GM23338 (cell line): ENCODE measurements around the gene PLA2G4B. TPM values are rescaled to one million over a fixed set of nuclear protein-coding genes. Genes with fewer than 3 reads are reported as not detected.
A peak's percentile ranks its signal among the peaks of the same experiment; 100 is the strongest.

Experiments used
- ATAC-seq: fragments of 200-7000 bp; cut with Tn5 transposase; 3 replicates; pipeline ENCODE4 v1.9.1; 2020
- DNase-seq: peaks from one replicate; pipeline ENCODE4 v3.0.0-alpha.2; 2015; ENCODE audit warnings: low spot score
- H2AFZ ChIP-seq: fragments of 200-600 bp; sonication (generic); 2 replicates; pipeline ENCODE4 v1.8.0; 2016; ENCODE audit warnings: antibody characterized with exemption, mild to moderate bottlenecking, moderate library complexity
- H3F3A ChIP-seq: fragments of 200-600 bp; sonication (generic); replicated peaks from 2 replicates; pipeline ENCODE4 v1.8.0; 2017; ENCODE audit warnings: antibody characterized with exemption, mixed run types, low read depth
- H3K27ac ChIP-seq: fragments of 200-600 bp; sonication (generic); 2 replicates; pipeline ENCODE4 v1.6.1; 2016; ENCODE audit warnings: low read depth
- H3K27me3 ChIP-seq: fragments of 200-600 bp; sonication (generic); 2 replicates; pipeline ENCODE4 v1.8.0; 2016; ENCODE audit warnings: mild to moderate bottlenecking, mixed run types, moderate library complexity; ENCODE audit not compliant: insufficient read depth
- H3K36me3 ChIP-seq: fragments of 200-600 bp; sonication (generic); 2 replicates; pipeline ENCODE4 v1.8.0; 2016; ENCODE audit warnings: mild to moderate bottlenecking; ENCODE audit not compliant: insufficient read depth
- H3K4me1 ChIP-seq: fragments of 200-600 bp; sonication (generic); 2 replicates; pipeline ENCODE4 v1.8.0; 2016; ENCODE audit warnings: mild to moderate bottlenecking, moderate library complexity; ENCODE audit not compliant: insufficient read depth
- H3K4me2 ChIP-seq: fragments of 200-600 bp; sonication (generic); 2 replicates; pipeline ENCODE4 v1.7.1; 2017; ENCODE audit warnings: mixed run types
- H3K4me3 ChIP-seq: fragments of 200-600 bp; sonication (generic); 2 replicates; pipeline ENCODE4 v1.6.1; 2016; ENCODE audit warnings: mixed run types
- H3K79me2 ChIP-seq: fragments of 200-600 bp; sonication (generic); replicated peaks from 2 replicates; pipeline ENCODE4 v1.8.0; 2017; ENCODE audit warnings: mild to moderate bottlenecking; ENCODE audit not compliant: insufficient read depth
- H3K9me2 ChIP-seq: fragments of 200-600 bp; sonication (generic); 2 replicates; pipeline ENCODE4 v1.8.0; 2017; ENCODE audit not compliant: insufficient read depth
- H4K20me1 ChIP-seq: fragments of 200-600 bp; sonication (generic); replicated peaks from 2 replicates; pipeline ENCODE4 v1.8.0; 2017; ENCODE audit warnings: mild to moderate bottlenecking; ENCODE audit not compliant: insufficient read depth
- H3K27ac Mint-ChIP-seq: 2 replicates; pipeline ENCODE4 v1.8.0; 2020; ENCODE audit warnings: inconsistent platforms, mild to moderate bottlenecking, moderate library complexity, mixed read lengths
- H3K27me3 Mint-ChIP-seq: 3 replicates; pipeline ENCODE4 v1.8.0; 2022; ENCODE audit warnings: low read depth, mild to moderate bottlenecking, moderate library complexity, mixed read lengths, inconsistent platforms; ENCODE audit not compliant: insufficient read depth, poor library complexity
- H3K36me3 Mint-ChIP-seq: 3 replicates; pipeline ENCODE4 v1.8.0; 2021; ENCODE audit warnings: low read depth, mild to moderate bottlenecking, inconsistent platforms, moderate library complexity, mixed read lengths
- H3K4me1 Mint-ChIP-seq: 3 replicates; pipeline ENCODE4 v1.8.0; 2020; ENCODE audit warnings: mild to moderate bottlenecking, inconsistent platforms, mixed read lengths
- H3K4me3 Mint-ChIP-seq: 3 replicates; pipeline ENCODE4 v1.8.0; 2021; ENCODE audit warnings: moderate library complexity, mild to moderate bottlenecking, inconsistent platforms, mixed read lengths
- H3K9me3 Mint-ChIP-seq: 3 replicates; pipeline ENCODE4 v1.8.0; 2020; ENCODE audit warnings: moderate library complexity, mild to moderate bottlenecking, inconsistent platforms, mixed read lengths
- EZH2 ChIP-seq: fragments of 200-600 bp; sonication (generic); IDR thresholded peaks from one replicate; pipeline ENCODE4 v1.8.0; 2017; ENCODE audit warnings: antibody characterized with exemption, mild to moderate bottlenecking, low read depth; ENCODE audit not compliant: unreplicated experiment
- JUNB ChIP-seq: IDR thresholded peaks from one replicate; pipeline ENCODE4 v1.6.1; 2016; ENCODE audit warnings: antibody characterized with exemption; ENCODE audit not compliant: unreplicated experiment
- ZNF462 ChIP-seq: fragments of 250-450 bp; sonication (Bioruptor Pico); IDR thresholded peaks from 2 replicates; pipeline ENCODE4 v1.5.0; 2020; ENCODE audit warnings: mild to moderate bottlenecking, moderate library complexity
- polyA plus RNA-seq: library from polyadenylated mRNA; unstranded; fragments of >200 nt; fragmentation: Nextera tagmentation; extraction: Ambion mirVana; gene quantifications from 2 replicates; pipeline ENCODE4 v1.2.1, GENCODE V29; 2016
- total RNA-seq: library from RNA; depleted of rRNA; stranded (reverse); fragments of >200 nt; shearing (Covaris generic); gene quantifications from 2 replicates; pipeline ENCODE4 v1.2.3, GENCODE V29; 2014

Gene PLA2G4B
- total and polyA plus RNA-seq, 2 experiments from 2014 or later = 4.4 to 9.6 TPM

GRCh38 chr15:41880156-41880877 lies 41.7 kb downstream of the PLA2G4B start:
- Histone ChIP-seq H2AFZ (no peak overlapping the region), H3F3A (0 out of 2 replicates have a peak, but pooled peaks cover 4% of the 10 kb centered on the region), H3K4me2 (no peak overlapping the region), H4K20me1 (no peaks in the 10 kb centered on the region), H3K27ac (no peak overlapping the region), H3K79me2 (no peaks in the 10 kb centered on the region), H3K4me1 (no peaks in the 10 kb centered on the region), H3K4me3 (no peak overlapping the region), H3K9me2 (no peaks in the 10 kb centered on the region), H3K36me3 (no peaks in the 10 kb centered on the region), H3K27me3 (peaks cover 31% of the 10 kb centered on the region)
- Mint-ChIP-seq H3K27me3 (peaks cover 39% of the 10 kb centered on the region), H3K4me3 (no peak overlapping the region), H3K9me3 (no peaks in the 10 kb centered on the region; the same call in 2 of the 3 replicates), H3K36me3 (no peaks in the 10 kb centered on the region; the same call in 2 of the 3 replicates), H3K27ac (no peak overlapping the region), H3K4me1 (peaks cover 10% of the 10 kb centered on the region)
- TF ChIP-seq ZNF462 (CRISPR knock-in tag) (no peak), JUNB (no peak)
- ATAC-seq = no peak
- DNase-seq = no peak

- no peaks in the 10 kb centered on the region for H3K79me2 ChIP-seq
- 0 out of 2 replicates have a peak, but pooled peaks cover 4% of the 10 kb centered on the region for H3F3A ChIP-seq
- H3K4me3 ChIP-seq = no peak overlapping the region
- H3K27me3 ChIP-seq = peaks cover 31% of the 10 kb centered on the region
- Mint-ChIP-seq H3K4me1 (peaks cover 10% of the 10 kb centered on the region), H3K27ac (no peak overlapping the region), H3K4me3 (peak overlapping the region; percentile 56), H3K9me3 (no peaks in the 10 kb centered on the region; the same call in 2 of the 3 replicates), H3K36me3 (no peaks in the 10 kb centered on the region; the same call in 2 of the 3 replicates), H3K27me3 (peaks cover 37% of the 10 kb centered on the region)
- no peaks in the 10 kb centered on the region for H3K9me2 ChIP-seq
- no peaks in the 10 kb centered on the region for H3K4me1 ChIP-seq
- no peaks in the 10 kb centered on the region for H3K36me3 ChIP-seq
- ATAC-seq (no peak), DNase-seq (no peak)
- peak overlapping the region; percentile 89 for H2AFZ ChIP-seq
- H3K27ac ChIP-seq = no peak overlapping the region
- no peaks in the 10 kb centered on the region for H4K20me1 ChIP-seq
- peak overlapping the region; percentile 65; the same call in 1 of the 2 replicates for H3K4me2 ChIP-seq
- no peak for TF ChIP-seq EZH2
- no peak for TF ChIP-seq ZNF462 (CRISPR knock-in tag)
Measured at GRCh38 chr15:41881086-41881485, 42.4 kb downstream of the PLA2G4B start.
